Activated naive CD8-positive, alpha-beta T cell treated with anti-CD3 and anti-CD28 coated beads, Interleukin-2, amount 10 ng/mL, durations not matched to agents 7 days and 5 days (primary cell): ENCODE measurements around the gene WEE2. TPM values are rescaled to one million over a fixed set of nuclear protein-coding genes. Genes with fewer than 3 reads are reported as not detected.

Experiments
- total RNA-seq, 2 experiments: library from RNA; stranded (reverse); gene quantifications; one replicate each; pipeline ENCODE4 v1.2.3, GENCODE V29; 2021

Gene WEE2
- total RNA-seq, 2 experiments from 2014 or later: not detected

Other genes with a start within 250 kb of the WEE2 start
- gene AGK, start 156.9 kb upstream of the WEE2 start, total RNA-seq: 10 to 100 TPM; 39.9 to 40.3 TPM
- 10 to 100 TPM; 42.4 to 46.1 TPM for gene DENND11, start 6.2 kb upstream of the WEE2 start, total RNA-seq
- 100 to 1,000 TPM; 106 to 117 TPM for gene SSBP1, start 30.0 kb downstream of the WEE2 start, total RNA-seq
- 1 to 10 TPM; 2.9 to 3.1 TPM for gene TAS2R3, start 55.7 kb downstream of the WEE2 start, total RNA-seq
- 1 to 10 TPM; 1.4 to 1.9 TPM for gene TAS2R4, start 68.3 kb downstream of the WEE2 start, total RNA-seq
- gene TAS2R5, start 81.9 kb downstream of the WEE2 start, total RNA-seq: 1 to 10 TPM; 1.7 to 2.6 TPM
- gene PRSS37, start 133.1 kb downstream of the WEE2 start, total RNA-seq: not detected
- not detected for gene OR9A4, start 208.0 kb downstream of the WEE2 start, total RNA-seq
- under 1 TPM; 0.44 to 0.60 TPM for gene CLEC5A, start 238.6 kb downstream of the WEE2 start, total RNA-seq